ENCODE data around the gene TERT. TPM values are rescaled to one million over a fixed set of nuclear protein-coding genes. Genes with fewer than 3 reads are reported as not detected.

The TERT gene
- total RNA-seq, 1 donor from 2014 or later = 2.9 TPM

DNA sequence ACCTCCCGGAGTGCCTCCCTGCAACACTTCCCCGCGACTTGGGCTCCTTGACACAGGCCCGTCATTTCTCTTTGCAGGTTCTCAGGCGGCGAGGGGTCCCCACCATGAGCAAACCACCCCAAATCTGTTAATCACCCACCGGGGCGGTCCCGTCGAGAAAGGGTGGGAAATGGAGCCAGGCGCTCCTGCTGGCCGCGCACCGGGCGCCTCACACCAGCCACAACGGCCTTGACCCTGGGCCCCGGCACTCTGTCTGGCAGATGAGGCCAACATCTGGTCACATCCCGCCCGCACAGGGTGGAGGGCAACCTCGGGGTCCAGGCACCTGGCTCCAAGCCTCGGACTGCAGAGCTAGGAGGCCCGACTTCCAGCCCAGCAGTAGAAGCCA lies 776 bp upstream of the TERT start:
- peaks cover 21% of the 10 kb centered on the region for H3K9me3 Mint-ChIP-seq (ENCODE audit: unreplicated experiment)
- peaks cover 16% of the 10 kb centered on the region for H3K27me3 Mint-ChIP-seq (ENCODE audit: unreplicated experiment)
- no peak for DNase-seq
- H3K36me3 Mint-ChIP-seq (ENCODE audit: unreplicated experiment) = no peaks in the 10 kb centered on the region
- H3K4me1 Mint-ChIP-seq (ENCODE audit: low read depth, unreplicated experiment) = peaks cover 22% of the 10 kb centered on the region
- TF ChIP-seq CTCF (IDR thresholded peaks at IDR 0.05; ENCODE audit: partially characterized antibody, unreplicated experiment) = no peak
- peak overlapping the region; percentile 33 for H3K27ac Mint-ChIP-seq (ENCODE audit: unreplicated experiment)
- H3K4me3 Mint-ChIP-seq (ENCODE audit: unreplicated experiment) = peak overlapping the region; percentile 69

DNA sequence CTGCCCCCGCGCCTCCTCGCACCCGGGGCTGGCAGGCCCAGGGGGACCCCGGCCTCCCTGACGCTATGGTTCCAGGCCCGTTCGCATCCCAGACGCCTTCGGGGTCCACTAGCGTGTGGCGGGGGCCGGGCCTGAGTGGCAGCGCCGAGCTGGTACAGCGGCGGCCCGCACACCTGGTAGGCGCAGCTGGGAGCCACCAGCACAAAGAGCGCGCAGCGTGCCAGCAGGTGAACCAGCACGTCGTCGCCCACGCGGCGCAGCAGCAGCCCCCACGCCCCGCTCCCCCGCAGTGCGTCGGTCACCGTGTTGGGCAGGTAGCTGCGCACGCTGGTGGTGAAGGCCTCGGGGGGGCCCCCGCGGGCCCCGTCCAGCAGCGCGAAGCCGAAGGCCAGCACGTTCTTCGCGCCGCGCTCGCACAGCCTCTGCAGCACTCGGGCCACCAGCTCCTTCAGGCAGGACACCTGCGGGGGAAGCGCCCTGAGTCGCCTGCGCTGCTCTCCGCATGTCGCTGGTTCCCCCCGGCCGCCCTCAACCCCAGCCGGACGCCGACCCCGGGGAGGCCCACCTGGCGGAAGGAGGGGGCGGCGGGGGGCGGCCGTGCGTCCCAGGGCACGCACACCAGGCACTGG lies 548 bp downstream of the TERT start:
- peaks cover 22% of the 10 kb centered on the region for H3K4me1 Mint-ChIP-seq (ENCODE audit: low read depth, unreplicated experiment)
- H3K4me3 Mint-ChIP-seq (ENCODE audit: unreplicated experiment) = no peak overlapping the region
- no peak for TF ChIP-seq CTCF (IDR thresholded peaks at IDR 0.05; ENCODE audit: partially characterized antibody, unreplicated experiment)
- H3K9me3 Mint-ChIP-seq (ENCODE audit: unreplicated experiment) = peaks cover 18% of the 10 kb centered on the region
- no peak overlapping the region for H3K27ac Mint-ChIP-seq (ENCODE audit: unreplicated experiment)
- peaks cover 16% of the 10 kb centered on the region for H3K27me3 Mint-ChIP-seq (ENCODE audit: unreplicated experiment)
- DNase-seq = no peak
- no peaks in the 10 kb centered on the region for H3K36me3 Mint-ChIP-seq (ENCODE audit: unreplicated experiment)

DNA sequence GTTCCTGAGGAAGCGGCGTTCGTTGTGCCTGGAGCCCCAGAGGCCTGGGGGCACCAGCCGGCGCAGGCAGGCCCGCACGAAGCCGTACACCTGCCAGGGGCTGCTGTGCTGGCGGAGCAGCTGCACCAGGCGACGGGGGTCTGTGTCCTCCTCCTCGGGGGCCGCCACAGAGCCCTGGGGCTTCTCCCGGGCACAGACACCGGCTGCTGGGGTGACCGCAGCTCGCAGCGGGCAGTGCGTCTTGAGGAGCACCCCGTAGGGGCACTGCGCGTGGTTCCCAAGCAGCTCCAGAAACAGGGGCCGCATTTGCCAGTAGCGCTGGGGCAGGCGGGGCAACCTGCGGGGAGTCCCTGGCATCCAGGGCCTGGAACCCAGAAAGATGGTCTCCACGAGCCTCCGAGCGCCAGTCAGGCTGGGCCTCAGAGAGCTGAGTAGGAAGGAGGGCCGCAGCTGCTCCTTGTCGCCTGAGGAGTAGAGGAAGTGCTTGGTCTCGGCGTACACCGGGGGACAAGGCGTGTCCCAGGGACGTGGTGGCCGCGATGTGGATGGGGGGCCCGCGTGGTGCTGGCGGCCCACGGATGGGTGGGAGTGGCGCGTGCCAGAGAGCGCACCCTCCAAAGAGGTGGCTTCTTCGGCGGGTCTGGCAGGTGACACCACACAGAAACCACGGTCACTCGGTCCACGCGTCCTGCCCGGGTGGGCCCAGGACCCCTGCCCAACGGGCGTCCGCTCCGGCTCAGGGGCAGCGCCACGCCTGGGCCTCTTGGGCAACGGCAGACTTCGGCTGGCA lies 1.3 kb downstream of the TERT start:
- no peak for TF ChIP-seq CTCF (IDR thresholded peaks at IDR 0.05; ENCODE audit: partially characterized antibody, unreplicated experiment)
- Mint-ChIP-seq H3K4me1 (ENCODE audit: low read depth, unreplicated experiment) (peaks cover 20% of the 10 kb centered on the region), H3K27me3 (ENCODE audit: unreplicated experiment) (peaks cover 16% of the 10 kb centered on the region), H3K27ac (ENCODE audit: unreplicated experiment) (no peak overlapping the region), H3K4me3 (ENCODE audit: unreplicated experiment) (no peak overlapping the region), H3K36me3 (ENCODE audit: unreplicated experiment) (no peaks in the 10 kb centered on the region), H3K9me3 (ENCODE audit: unreplicated experiment) (peaks cover 18% of the 10 kb centered on the region)
- no peak for DNase-seq

GRCh38 chr5:1292846-1293415 lies 1.9 kb downstream of the TERT start:
- H3K27ac Mint-ChIP-seq (ENCODE audit: unreplicated experiment) = no peak overlapping the region
- H3K4me1 Mint-ChIP-seq (ENCODE audit: low read depth, unreplicated experiment) = peaks cover 19% of the 10 kb centered on the region
- peaks cover 6% of the 10 kb centered on the region for H3K36me3 Mint-ChIP-seq (ENCODE audit: unreplicated experiment)
- H3K27me3 Mint-ChIP-seq (ENCODE audit: unreplicated experiment) = peaks cover 15% of the 10 kb centered on the region
- peaks cover 23% of the 10 kb centered on the region for H3K9me3 Mint-ChIP-seq (ENCODE audit: unreplicated experiment)
- H3K4me3 Mint-ChIP-seq (ENCODE audit: unreplicated experiment) = no peak overlapping the region
- TF ChIP-seq CTCF (IDR thresholded peaks at IDR 0.05; ENCODE audit: partially characterized antibody, unreplicated experiment) = no peak
- DNase-seq = no peak

DNA sequence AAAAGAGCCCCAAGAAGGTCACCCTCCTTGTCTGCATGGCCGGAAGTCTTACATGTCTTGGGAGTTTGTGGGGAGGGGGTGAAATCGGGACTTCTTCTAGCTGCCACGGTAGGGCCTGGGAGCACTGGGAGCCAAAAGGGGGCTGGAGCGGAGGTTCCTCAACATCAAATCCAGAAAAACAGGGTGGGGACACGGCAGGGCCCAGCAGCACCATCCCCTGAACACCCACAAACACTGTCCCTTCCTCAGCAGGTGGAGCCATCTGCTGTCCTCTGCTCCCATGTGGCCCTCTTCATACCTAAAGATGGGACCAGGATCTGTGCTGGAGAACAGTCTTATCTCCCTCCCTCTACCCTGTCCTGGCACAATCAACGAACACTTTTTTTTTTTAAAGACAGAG lies 2.7 kb downstream of the TERT start:
- H3K36me3 Mint-ChIP-seq (ENCODE audit: unreplicated experiment) = peaks cover 6% of the 10 kb centered on the region
- peaks cover 11% of the 10 kb centered on the region for H3K27me3 Mint-ChIP-seq (ENCODE audit: unreplicated experiment)
- H3K4me1 Mint-ChIP-seq (ENCODE audit: low read depth, unreplicated experiment) = peaks cover 15% of the 10 kb centered on the region
- no peak for TF ChIP-seq CTCF (IDR thresholded peaks at IDR 0.05; ENCODE audit: partially characterized antibody, unreplicated experiment)
- peaks cover 18% of the 10 kb centered on the region for H3K9me3 Mint-ChIP-seq (ENCODE audit: unreplicated experiment)
- H3K27ac Mint-ChIP-seq (ENCODE audit: unreplicated experiment) = no peak overlapping the region
- H3K4me3 Mint-ChIP-seq (ENCODE audit: unreplicated experiment) = no peak overlapping the region
- DNase-seq = no peak

Data from glutamatergic neuron (in vitro differentiated cells).